HL-60/S4 (cell line): Measurements from ENCODE around the gene STAT4.

Experiments used
- in situ Hi-C: fragments of 300-500 bp; cut with MboI; formaldehyde crosslinking; loops from 2 replicates; pipeline ENCODE4 v1.14.3; 2022; ENCODE audit warnings: low sequenced_read_pairs

The STAT4 gene

GRCh38 chr2:190980630-190981209, 170.1 kb downstream of the STAT4 start:
- in situ Hi-C loops: no loop called here

- in situ Hi-C loops: no loop called here
Observed at GRCh38 chr2:190979906-190980629, 170.7 kb downstream of the STAT4 start.
